ENCODE results near the gene EHD1.

- TF ChIP-seq CTCF (IDR thresholded peaks at IDR 0.05) (peak; percentile 96), ZFX (IDR thresholded peaks at IDR 0.05; ENCODE audit: borderline replicate concordance) (no peak)
Observed at GRCh38 chr11:64894070-64894811, 15.8 kb upstream of the EHD1 start.

Measured in 22Rv1 (cell line).